GM18505 (cell line): ENCODE data around the gene ORAI3.

Experiments
- ATAC-seq: cut with Tn5 transposase; IDR thresholded peaks from one replicate; pipeline ENCODE4 v1.9.1; 2021; ENCODE audit not compliant: unreplicated experiment
- POLR2A ChIP-seq: IDR thresholded peaks from 4 replicates; pipeline ENCODE4 v1.6.1; 2011; ENCODE audit warnings: borderline replicate concordance; ENCODE audit not compliant: insufficient read depth, insufficient read length; ENCODE audit errors: extremely low read depth

The ORAI3 gene

DNA sequence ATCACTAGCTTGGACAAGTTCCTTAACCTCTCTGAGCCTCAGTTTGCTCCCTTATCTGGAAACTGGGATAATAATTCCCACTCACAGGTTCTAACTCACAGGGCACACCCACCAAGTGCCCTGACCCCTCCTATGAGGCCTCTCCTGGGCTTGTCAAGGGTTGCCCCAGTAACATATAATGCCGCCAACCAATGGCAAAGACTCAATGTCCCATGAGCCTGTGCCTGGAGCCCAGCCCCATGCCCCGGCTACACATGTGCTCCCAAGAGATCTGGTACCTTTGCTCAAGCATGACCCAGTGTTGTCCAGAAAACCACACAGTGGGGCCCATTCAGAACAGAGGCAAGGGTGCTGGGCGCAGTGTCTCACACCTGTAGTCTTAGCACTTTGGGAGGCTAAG, 34.0 kb upstream of the ORAI3 start:
- no peak for TF ChIP-seq POLR2A
- ATAC-seq: no peak

DNA sequence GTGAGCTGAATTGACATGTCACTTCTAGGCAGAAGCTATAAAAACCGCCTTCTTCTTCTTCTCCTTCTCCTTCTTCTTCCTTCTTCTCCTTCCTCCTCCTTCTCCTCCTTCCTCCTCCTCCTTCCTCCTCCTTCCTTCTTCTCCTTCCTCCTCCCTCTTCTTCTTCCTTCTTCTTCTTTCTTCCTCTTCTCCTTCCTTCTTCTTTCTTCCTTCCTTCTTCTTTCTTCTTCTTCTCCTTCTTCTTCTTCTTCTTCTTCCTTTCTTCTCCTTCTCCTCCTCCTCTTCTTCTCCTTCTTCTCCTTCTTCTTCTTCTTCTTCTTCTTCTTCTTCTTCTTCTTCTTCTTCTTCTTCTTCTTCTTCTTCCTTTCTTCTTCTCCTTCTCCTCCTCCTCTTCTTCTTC, 30.3 kb upstream of the ORAI3 start:
- no peak for ATAC-seq
- no peak for TF ChIP-seq POLR2A

DNA sequence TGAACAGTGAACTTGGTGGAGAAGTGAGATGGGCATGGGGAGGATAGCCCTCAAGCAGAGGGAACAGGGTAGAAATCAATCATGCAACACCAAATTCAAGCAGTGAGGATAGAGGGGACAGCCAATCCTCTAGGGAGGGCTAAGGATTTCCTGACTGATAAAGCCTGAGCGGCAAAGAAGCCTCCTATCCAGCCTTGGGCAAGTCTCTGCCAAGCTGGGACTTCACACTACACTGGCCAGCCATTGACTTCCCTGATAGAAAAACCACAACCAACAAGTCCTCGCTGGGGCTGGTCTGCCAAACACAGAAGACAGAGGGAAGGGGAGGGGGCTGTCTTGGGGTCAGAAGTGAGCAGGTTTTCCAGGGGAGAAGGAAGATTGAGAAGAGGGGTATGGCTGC, 28.0 kb upstream of the ORAI3 start:
- ATAC-seq: no peak
- no peak for TF ChIP-seq POLR2A

DNA sequence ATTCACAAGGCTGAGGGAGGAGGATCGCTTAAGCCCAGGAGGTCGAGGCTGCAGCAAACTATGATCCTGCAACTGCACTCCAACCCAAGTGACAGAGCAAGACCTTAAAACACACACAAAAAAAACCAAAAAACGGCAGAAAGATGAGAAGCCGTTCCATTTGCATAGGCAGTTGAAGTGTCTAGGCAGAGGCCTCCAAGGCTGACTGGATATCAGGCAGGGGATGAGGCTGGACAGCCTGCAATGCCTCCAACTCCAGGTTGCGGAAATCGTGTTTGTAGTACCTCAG, 27.5 kb upstream of the ORAI3 start:
- no peak for ATAC-seq
- no peak for TF ChIP-seq POLR2A

DNA sequence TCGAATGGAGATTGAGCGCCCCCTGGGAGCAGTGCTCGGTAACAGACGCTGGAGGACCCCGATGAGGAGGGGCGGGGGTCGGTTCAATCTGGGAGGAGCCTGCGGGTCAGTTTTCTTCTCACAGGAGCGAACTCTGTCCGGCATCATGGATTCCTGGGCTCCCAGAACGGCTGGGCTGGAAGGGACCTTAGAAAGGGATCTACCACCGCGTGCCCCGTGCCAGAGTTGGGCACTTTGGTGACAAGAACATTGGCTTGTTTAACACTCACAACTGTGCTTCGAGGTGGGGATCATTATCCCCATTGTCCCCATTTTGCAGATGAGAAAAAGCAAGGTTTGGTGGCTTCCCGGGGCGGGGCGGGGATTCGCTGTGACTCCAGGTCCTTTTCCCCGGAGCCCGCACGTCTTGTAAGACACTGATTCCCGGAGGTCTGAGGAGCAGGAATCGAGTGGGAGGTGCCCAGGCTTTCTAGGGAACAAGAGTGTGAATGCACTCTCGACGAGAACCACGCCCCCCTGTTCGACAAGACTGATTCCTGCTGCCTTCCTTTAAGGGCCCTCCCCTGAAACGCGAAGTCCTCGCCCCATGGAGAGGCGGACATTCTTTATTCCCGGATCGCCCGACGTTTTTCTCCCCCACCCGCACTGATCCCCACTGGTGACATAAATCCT, 27.0 kb upstream of the ORAI3 start:
- TF ChIP-seq POLR2A: peak; percentile 22
- no peak for ATAC-seq

DNA sequence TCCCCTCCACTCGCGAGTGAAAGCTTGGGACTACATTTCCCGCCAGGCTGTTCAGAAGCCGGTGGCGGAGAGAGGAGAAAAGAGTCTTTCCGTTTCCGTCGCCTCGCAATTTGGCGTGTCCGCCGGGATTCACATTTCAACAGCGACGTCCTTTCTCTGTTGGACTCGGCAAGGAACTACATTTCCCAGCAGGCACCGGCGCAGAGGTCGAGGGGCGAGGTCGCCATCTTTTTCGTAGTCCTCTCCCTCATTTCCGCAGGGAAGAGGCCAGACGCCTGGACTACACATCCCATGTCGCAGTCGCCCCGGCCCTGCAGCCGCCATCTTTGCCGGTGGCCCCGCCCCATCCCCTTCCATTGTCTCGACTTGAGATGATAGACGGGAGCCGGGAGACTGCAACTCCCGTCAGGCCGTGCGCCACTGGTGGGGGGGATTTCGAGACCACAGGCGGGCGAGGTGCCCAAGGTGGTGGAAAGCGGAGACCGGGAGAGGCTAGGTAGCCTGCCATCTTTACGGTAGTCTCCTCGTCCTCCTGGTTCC, 26.4 kb upstream of the ORAI3 start:
- TF ChIP-seq POLR2A: no peak
- ATAC-seq: peak; percentile 73

DNA sequence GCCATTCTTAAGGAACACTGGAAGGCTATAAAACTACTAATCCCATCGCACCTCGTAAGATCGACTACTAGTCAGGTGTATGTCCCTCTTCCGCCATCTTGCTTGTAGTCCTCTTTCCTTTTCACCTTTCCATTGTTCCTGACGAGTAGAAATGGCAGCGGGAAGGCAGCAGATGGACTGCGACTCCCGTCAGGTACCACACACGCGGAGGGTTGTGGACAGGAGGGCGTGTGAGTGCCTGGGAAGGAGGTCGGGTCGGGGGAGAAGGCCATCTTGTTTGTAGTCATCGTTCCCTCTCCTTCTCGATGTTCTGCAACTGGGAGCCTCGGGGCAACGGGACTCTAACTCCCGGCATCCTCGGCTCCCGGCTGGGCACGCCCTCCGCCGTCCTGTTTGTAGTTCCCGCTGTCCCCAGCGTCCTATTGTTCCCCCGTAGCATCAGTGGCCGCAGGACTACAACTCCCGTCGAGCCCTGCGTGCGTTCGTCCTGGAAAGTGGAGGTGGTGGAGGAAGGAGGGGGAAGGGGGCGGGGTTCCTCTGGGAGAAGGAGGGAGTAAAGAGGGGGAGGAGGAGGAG, 25.8 kb upstream of the ORAI3 start:
- ATAC-seq: peak; percentile 62
- TF ChIP-seq POLR2A: peak; percentile 57

DNA sequence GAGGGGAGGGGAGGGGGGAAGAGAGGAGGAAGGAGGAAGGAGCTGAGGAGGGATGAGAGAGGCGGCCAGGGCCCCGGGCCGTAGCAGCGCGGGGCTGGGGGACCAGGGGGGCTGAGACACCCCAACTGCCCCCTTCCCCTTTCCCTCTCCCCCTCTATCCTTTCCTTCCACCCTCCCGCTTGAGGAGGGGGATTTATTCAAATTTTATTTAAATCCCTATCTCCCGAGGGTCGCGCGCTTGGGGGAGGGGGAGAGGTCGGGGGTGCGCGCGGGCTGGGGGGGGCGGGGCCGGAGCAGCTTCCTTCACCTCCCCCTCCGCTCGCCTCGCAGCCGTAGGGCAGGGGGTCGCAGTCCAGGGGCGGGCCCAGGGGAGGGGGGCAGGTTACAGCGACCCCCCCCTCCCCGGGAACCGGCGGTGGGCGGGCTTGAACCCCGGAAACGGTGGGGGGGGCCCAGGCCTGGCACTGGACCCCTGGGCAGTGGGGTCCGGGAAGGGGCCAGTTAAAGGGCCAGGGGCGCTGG, 25.3 kb upstream of the ORAI3 start, which contains the start of gene FBXL19:
FBXL19 (plus strand) TSS at position 19 of the 522 bp plus-strand sequence. CDS start 2,183 bp downstream, outside the sequence.
- TF ChIP-seq POLR2A: no peak
- ATAC-seq: no peak

DNA sequence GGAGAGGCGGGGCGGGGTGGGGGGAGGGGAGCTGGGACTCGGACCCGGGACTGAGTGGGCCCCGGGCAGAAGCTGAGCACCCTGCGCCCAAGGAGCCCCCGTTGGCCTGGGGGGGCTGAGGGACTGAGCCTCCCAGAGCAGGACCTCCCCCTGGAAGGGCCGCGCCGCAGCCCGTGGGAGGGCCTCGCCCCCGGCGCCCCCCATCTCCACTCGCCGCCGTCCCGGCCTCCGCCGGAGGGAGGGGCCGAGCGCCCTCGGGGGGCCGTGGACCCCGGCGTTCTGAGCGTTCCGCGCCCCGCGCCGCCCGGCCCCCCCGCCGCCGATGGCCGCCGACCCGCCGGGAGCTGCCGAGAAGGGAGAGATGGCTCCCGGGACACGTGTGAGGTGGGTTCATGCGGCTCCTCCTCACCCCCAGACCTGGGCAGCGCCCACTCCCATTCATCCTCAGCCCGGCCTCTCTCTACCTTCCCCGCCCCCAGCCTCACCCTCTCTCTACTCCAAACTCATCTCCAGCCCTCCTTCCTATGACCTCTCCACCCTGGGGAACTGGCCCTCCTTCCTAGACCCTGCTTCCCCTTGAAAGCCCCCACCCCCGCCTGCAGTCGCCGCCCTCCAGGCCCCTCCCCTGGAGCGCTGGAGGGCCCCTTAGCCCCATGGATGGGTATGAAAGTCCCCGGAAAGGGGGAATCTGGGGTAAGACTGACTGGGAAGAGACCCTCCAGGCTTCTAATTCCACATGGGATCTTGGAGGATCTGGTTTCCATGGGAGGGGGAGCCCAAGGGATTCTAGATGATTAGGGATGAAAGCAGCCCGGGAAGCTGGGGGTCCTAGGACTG, 24.6 kb upstream of the ORAI3 start:
- peak; percentile 38 for TF ChIP-seq POLR2A
- no peak for ATAC-seq

DNA sequence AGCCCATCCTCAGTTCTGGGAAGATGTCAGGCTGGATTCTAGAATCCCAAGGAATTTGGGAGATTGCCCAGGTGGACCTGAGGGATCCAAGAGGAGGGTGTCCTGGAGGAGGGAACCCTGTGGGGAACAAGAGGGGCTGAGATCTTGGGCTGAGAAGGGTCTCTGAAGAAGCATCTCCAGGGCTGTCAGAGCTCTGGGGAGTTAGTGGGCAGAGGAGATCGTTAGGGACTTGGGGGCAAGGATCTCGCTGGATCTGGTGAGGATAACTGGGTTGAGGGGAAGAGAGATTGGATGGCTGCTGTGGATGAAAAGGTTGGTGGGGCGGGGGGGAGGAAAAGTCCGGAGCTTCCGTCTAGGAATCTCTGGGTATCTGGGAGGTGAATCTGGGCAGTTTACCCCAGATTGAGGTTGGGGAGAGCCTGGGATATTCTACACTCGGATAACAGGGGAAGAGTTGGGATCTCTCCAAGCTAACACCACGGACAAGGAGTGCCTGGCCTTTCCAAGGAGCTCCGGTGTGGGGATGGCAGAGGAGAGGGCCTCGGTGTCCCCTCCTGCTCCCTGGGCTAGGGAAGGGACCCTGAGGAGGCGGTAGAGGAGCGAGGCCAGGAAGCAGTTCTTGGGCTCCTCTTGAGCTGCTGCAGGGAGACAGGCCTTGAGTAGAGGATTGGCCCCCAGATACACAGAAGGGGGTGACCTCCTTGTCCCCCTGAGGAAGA, 23.8 kb upstream of the ORAI3 start:
- no peak for TF ChIP-seq POLR2A
- ATAC-seq: no peak

DNA sequence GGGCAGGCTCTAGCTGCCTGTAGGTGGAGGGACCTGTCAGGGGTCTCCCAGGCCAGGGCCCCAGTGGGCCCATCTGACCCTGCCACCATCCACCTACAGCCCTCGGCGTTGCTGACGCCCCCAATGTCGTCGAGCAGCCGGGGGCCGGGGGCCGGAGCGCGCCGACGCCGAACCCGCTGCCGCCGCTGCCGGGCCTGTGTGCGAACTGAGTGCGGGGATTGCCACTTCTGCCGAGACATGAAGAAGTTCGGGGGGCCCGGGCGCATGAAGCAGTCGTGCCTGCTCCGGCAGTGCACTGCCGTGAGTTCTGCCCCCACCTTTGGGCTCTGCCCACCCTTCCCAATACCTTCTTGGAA, 23.3 kb upstream of the ORAI3 start:
- no peak for TF ChIP-seq POLR2A
- ATAC-seq: no peak

DNA sequence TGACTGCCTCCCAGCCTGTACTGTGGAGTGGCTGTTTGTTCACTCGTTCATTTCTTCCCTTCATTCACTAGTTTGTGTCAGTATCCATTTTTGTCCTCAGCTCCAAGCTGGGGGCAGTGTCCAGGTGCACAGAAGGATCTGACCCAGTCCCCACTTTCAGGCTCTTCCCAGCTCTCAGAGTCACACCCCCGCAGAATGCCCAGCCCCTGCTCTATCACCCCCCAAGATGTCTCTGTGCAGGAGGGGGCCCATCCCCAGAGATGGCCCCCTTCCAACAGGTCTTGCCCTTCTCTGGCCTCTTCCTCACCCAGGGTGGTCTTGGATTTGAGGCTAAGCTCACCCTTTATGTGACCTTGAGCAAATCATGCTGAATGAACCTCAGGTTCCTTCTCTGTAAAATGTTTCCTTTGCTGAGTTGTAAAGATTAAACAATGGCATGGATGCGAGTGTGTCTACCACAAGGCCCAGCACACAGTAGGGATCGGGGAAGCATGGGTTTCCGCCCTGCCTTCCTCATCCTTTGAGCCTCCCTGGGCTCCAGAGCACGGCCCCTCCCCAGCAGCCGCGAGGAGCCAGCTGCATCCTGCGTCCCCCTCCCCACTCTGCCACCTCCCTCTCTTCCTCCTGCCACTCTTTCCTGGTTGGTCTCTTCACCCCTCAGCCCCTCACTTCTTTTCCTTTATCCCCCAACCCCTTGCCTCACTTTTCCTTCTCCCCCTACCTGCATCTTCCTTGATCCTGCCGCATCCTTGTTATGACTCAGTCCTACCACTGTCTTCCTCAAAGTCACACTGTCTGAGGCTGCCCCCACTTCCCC, 22.7 kb upstream of the ORAI3 start:
- no peak for TF ChIP-seq POLR2A
- no peak for ATAC-seq
